Measurements from ENCODE around the gene DPP6.

DNA sequence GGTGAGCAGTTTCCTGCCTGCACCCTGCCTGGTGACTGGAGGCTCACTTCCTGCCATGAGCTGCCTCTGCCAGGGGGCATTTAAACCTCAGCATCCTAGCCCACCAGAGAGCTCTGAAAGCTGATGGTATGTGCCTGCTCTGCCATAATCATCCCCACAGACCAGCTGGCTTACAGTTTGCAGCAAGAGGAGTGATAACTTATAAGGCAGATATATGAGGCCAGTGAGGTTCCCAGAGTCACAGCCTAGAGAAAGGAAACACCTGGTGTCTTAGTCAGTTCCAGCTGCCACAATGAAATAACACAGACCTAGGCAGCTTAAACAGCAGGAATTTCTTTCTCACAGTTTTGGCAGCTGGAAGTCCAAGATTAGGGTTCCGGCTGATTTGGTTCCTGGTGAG is 718.8 kb downstream of the DPP6 start:
- TF ChIP-seq POLR2AphosphoS5 (IDR thresholded peaks at IDR 0.05; ENCODE audit: borderline replicate concordance, low read depth, low read length) (no peak), EZH2 (IDR thresholded peaks at IDR 0.05) (no peak)
